ENCODE data around the gene LAIR2. TPM values are rescaled to one million over a fixed set of nuclear protein-coding genes. Genes with fewer than 3 reads are reported as not detected.

LAIR2 gene
- total RNA-seq, 1 donor from 2014 or later, result 16.2 TPM

DNA sequence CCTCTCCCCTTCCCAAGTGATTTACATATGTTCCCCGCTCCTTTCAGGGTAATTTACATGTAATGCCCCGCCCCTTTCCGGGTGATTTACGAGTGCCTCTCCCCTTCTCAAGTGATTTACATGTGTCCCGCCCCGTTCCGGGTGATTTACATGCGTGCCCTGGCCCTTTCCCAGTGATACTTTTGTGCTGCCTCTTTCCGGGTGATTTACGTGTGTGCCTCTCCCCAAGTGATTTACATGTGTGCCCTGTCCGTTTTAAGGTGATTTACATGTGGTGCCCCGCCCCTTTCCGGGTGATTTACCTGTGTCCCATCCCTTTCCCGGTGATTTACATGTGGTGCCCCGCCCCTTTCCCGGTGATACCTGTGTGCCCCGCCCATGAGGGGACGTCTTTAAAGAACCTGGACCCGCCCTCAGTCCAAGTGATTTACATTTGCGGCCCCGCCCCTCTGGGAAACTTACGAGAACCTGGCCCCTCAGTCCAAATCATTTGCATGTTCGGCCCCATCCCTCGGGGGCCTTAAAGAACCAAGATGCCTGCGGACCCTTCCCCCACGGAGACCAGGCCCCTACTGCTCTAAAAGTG lies 38.5 kb upstream of the LAIR2 start:
- intact Hi-C loops (cut with micrococcal nuclease), result loop anchor here (1.0 to 10.0 kb wide), 18 partner anchors 33 to 1851 kb away; partner anchors contain the start of genes CNOT3, FIZ1, HSPBP1 and ISOC2

- intact Hi-C loops (cut with micrococcal nuclease), result loop anchor here (1.0 to 10.0 kb wide), 18 partner anchors 34 to 1850 kb away; partner anchors contain the start of genes CNOT3, FIZ1, HSPBP1 and ISOC2
Measured at GRCh38 chr19:54464630-54465425, 37.8 kb upstream of the LAIR2 start.

- intact Hi-C loops (cut with micrococcal nuclease), result loop anchor here (2.0 to 10.0 kb wide), 5 partner anchors 919 to 1849 kb away; partner anchors contain the start of genes FIZ1, RPL28, TMEM238 and ZNF444
Measured at GRCh38 chr19:54465426-54466109, 37.1 kb upstream of the LAIR2 start.

DNA sequence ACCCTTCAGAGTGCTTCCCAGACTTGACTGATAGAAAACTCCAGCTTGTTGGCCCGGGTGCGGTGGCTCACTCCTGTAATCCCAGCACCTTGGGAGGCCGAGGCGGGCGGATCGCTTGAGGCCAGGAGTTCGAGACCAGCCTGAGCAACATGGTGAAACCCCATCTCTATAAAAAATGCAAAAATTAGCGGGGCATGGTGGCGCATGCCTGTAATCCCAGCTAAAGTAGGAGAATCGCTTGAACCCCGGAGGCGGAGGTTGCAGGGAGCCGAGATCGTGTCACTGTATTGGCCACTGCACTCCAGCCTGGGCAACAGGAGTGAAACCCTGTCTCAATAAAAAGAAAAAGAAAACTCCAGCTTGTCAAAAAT lies 36.5 kb upstream of the LAIR2 start:
- intact Hi-C loops (cut with micrococcal nuclease), result loop anchor here (10.0 kb wide), 2 partner anchors 919 to 1849 kb away; partner anchors contain the start of genes RPL28, TMEM238 and ZSCAN5A

DNA sequence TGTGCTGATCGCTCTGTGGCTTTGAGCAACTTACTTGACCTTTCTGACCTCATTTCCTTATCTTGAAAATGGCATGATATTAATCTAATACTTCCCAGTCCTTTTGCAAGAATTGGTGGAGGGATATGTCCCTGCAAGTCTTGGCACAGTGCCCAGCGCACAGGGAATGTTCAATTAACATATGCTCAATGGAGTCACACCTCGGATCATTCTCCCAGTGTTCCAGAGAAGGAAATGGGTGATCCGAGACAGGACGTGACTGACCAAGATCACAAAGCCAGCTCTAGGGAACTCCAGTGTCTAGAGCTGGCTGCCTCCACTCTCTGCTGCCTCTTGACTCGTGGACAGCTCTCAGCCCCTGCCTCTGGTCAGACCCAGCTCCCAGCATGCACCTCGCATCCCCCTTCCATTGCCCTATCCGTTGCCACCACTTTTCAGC lies 33.1 kb upstream of the LAIR2 start:
- intact Hi-C loops (cut with micrococcal nuclease), result loop anchor here (10.0 kb wide), 2 partner anchors 915 to 1845 kb away; partner anchors contain the start of genes RPL28, TMEM238 and ZSCAN5A

DNA sequence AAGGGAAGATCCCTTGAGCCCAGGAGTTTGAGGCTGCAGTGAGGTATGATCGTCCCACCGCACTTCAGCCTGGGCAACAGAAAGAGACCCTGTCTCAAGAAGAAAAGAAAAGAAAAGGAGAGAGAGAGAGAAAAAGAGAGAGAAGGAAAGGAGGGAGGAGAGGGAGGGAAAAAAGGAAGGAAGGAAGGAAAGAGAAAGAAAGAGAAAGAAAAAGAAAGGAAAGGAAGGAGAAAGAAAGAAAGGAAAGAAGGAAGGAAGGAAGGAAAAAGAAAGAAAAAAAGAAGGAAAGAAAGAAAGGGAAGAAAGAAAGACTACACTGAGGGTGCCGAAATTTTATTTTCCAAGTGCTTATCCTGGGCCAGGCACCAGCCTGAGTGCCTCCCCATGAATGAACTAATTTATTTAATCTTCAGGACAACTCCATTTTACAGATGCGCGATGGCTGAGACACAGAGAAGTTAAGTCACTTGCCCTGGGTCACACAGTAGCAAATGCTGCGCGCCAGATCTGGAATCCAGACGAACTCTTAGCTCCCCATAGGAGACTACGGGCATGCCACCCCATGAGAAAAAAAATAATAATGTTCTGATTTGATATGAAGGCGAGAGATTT lies 32.2 kb upstream of the LAIR2 start:
- intact Hi-C loops (cut with micrococcal nuclease), result no loop called here

GRCh38 chr19:54470991-54471782 lies 31.4 kb upstream of the LAIR2 start:
- intact Hi-C loops (cut with micrococcal nuclease), result no loop called here

GRCh38 chr19:54473071-54473891 lies 29.4 kb upstream of the LAIR2 start, which contains the start of gene CDC42EP5:
Gene CDC42EP5 (minus strand): TSS chr19:54473296. CDS start chr19:54465547, 7,749 bp downstream.
- intact Hi-C loops (cut with micrococcal nuclease), result no loop called here

GRCh38 chr19:54473892-54474372 lies 28.7 kb upstream of the LAIR2 start:
- intact Hi-C loops (cut with micrococcal nuclease), result no loop called here

DNA sequence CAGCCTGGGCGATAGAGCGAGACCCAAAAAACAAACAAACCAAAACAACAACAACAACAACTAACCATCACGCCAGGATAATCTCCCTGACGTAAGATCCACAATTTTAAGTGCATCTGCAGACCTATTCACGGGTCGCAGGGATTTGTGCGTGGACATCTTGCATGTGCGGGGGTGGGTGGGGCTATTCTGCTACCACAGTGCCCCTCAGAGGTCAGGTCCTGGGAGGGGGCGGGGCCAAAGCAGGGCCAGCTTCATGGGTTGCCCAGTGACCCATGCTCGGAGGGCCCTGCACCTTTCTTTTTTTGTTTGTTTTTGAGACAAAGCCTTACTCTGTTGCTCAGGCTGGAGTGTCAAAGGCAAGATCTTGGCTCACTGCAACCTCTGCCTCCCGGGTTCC lies 26.9 kb upstream of the LAIR2 start:
- intact Hi-C loops (cut with micrococcal nuclease), result no loop called here

DNA sequence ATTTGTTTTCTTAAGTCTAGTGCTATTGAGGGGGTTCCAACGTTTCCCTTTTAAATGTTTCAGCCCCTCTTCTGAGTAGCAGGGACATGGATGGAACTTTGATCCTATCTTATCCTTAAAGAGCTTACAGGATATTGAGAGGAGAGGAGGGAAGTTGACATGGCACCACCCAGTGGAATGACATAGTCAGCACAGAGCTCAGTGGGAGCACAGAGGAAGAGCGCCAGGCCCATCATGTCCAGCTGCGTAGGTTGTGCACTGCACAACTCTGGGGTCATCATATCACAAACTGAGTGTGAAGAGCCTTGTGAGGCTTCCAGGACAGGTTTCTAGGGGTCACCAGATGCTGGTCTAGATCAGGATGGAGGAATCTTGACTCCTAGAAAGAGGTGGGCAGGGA lies 25.0 kb upstream of the LAIR2 start:
- intact Hi-C loops (cut with micrococcal nuclease), result no loop called here

DNA sequence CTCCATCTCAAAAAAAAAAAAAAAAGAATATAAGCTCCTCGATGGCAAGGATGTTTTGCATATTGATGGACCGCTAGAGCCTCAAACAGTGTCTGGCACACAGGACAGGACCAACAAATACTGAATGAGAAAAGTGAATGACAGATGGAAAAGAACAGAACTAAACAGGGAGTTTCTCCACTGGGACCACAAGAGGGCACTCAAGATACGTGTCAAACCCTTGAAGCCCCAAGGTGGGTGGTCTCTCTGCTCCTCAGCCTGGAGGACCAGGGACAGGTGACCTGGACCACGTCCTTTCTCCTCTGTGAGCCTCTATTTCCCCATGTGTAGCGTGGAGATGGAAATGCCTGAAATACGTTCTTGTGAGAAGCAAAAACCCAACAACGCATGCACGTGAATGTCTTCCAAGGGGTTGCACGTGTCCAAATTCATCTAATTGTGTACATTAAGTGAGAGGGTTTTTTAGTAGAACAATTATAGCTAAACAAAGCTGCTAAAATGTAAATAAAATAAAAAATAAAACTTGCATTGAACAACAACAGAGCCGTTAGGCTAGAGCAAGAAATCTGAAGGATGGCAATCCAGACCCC lies 23.9 kb upstream of the LAIR2 start:
- intact Hi-C loops (cut with micrococcal nuclease), result no loop called here

DNA sequence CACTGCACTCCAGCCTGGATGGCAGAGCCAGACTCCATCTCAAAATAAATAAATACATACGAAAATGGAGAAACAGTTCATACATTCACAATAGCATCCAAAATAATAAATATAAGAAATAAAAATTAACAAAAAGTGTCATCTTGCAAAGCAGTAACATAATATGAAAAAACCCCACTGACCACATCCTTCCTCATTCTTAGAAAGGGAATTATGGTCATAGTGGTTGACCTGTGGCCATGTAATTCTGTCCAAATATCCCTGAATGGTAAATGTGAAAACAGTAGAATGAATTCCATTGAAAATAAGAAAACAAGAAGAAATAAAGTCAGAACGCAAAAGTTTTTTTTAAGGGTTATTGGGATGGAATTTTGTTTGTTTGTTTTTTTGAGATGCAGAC lies 22.6 kb upstream of the LAIR2 start:
- intact Hi-C loops (cut with micrococcal nuclease), result loop anchor here (5.0 kb wide), 1 partner anchor 37 kb away; no protein-coding TSS in a partner anchor

DNA sequence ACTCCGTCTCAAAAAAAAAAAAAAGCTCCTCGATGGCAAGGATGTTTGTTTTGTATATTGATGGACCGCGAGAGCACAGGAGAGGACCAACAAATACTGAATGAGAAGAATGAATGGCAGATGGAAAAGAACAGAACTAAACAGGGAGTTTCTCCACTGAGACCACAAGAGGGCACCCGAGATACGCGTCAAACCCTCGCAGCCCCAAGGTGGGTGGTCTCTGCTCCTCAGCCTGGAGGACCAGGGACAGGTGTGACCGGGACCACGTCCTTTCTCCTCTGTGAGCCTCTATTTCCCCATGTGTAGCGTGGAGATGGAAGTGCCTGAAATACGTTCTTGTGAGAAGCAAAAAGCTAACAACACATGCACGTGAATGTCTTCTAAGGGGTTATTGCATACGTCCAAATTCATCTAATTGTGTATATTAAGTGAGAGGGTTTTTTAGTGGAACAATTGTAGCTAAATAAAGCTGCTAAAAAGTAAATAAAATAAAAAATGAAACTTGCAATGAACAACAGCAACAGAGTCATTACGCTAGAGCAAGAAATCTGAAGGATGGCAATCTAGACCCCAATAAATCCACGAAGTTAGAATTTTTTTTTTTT lies 21.2 kb upstream of the LAIR2 start:
- intact Hi-C loops (cut with micrococcal nuclease), result loop anchor here (1.0 to 5.0 kb wide), 2 partner anchors 36 to 195 kb away; no protein-coding TSS in a partner anchor

GRCh38 chr19:54482889-54483288 lies 19.7 kb upstream of the LAIR2 start:
- intact Hi-C loops (cut with micrococcal nuclease), result loop anchor here (5.0 kb wide), 1 partner anchor 34 kb away; no protein-coding TSS in a partner anchor

DNA sequence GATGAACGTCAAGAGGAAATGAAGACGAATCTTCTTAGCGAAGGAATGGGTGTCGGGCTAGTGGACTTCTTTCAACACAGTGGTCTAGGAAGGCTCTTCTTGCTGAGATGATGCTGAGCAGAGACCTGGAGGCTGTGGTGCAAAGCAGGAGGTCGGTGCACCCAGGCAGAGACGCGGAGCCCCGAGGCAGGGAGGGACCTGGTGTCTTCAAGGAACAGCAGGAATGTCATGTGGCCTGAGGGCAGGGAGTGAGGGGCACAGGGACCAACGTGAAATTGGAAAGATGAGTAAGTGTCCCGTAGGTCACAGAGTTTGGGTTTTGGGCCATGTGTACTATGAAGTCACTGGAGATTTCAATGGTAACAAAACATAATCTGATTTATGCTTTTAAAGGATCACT lies 18.2 kb upstream of the LAIR2 start:
- intact Hi-C loops (cut with micrococcal nuclease), result loop anchor here (5.0 kb wide), 1 partner anchor 33 kb away; no protein-coding TSS in a partner anchor

GRCh38 chr19:54485851-54486250 lies 16.8 kb upstream of the LAIR2 start:
- intact Hi-C loops (cut with micrococcal nuclease), result no loop called here

DNA sequence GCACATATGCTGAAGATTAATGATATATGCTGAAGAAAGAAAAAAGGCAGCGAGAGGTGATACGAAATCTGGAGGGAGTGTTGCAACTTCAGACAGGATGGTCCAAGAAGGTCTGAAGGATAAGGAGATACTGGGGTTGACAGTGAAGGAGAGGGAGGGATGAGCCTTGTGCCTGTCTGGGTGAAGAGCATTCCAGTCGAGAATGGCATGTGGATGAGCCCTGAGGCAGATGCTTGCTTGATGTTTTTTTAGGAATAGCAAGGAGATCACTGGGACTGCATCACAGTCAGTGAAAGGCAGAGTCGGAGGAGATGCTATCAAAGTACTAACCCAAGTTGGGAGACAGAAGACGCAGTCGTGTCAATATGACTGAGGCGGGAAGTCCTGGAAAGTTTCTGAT lies 13.3 kb upstream of the LAIR2 start:
- intact Hi-C loops (cut with micrococcal nuclease), result no loop called here

Data from T-helper 1 cell treated with Interleukin-12 subunit alpha and Interleukin-12 subunit beta and Interleukin-4 antibody, amounts not matched to agents 30 ng/mL and 1 ng/mL, for 36 hours (primary cell).